Inflammatory macrophage (primary cell): ENCODE data around the gene TLL1.

ENCODE experiments used
- DNase-seq, 2 donors: peaks; one replicate each; pipeline ENCODE4 v3.0.0-alpha.2; 2020 to 2022
- total RNA-seq, 18 experiments: gene quantifications; one replicate each; lab custom pipeline; 2026; ENCODE audit warnings: mixed read lengths in 6 of 18, inconsistent platforms in 2 of 18; lab: John Stamatoyannopoulos, UW

TLL1 gene
- 0 to 0.16 (median 0) reads per million in 18 experiments for total RNA-seq

DNA sequence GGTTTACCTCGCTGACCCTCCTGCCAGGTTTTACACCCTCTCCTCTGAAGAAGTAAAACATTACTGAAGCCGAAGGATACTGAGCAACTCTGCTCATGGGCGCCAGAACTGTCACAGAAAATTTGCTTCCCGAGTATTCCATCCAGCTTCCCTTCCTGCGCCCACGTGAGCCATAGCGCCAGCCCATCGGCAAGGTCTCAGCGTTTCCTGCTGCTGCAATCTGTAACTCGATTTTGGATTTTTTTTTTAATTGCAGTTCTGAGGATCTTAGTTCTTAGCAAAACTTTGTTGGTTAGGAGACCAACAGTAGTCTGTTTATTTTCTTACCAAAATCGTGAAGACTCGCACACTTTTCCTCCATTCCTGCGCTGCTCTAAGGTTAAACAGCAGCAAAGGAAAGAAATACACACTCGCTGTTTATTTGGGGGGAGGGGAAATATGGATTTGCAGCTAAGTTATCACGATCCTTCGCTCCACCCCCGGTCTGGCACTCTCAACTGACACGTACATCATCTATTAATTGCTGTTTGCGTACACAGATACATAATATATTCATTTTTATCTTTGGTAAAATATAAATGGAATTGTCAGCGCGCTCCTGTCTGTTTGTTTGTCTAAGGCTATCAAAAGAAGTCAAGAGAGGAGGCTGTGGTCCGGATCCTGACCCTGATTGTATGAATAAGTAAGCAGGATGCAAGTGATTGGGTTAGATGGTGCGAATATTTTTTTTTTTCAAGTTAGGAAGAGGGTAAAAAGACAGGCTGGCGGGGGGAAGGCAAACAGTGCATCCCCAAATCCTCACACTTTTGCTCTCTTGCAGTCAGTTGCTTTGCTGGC is at the start of gene TLL1:
Gene TLL1 (plus strand): TSS at position 777 of the 837 bp plus-strand sequence. CDS start 668 bp downstream, outside the sequence.
- no peak for DNase-seq

DNA sequence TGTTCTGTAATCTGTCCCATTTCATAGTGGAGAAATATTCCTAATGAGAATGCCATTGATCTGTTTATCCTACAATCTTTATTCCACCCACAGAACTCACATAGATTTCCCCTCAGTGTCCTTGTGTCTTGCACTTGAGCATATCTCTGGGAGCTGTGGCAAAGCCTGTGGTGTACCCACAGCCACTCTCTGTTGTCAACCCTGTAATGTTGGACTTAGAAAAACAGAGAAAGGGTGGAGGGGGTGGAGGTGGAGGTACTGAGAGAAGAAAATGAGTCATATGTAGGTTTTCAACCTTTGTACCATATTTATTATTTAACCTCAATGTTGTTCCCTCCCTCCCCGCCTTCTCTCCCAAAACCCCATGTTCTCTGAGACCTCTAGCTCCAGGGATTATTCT is 46.9 kb upstream of the TLL1 start:
- DNase-seq: no peak

DNA sequence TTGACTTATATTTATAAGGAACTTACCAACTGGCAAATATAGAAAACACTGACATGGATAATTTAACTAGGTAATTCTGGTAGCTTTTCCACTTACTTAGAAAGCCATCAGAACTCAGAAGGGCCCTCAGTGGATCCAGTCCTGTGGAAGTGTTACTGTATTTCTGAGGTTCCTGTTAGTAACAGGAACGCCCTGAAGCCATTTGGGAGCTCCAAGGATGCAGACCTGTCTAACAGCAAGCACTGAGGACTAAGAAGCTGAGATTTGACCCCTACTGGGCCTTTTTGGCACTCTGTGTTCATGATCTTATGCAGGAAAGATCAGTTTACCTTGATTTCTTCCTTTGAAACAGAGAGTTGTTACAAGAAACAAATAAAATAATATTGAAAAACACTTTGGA is 46.0 kb upstream of the TLL1 start:
- no peak for DNase-seq

DNA sequence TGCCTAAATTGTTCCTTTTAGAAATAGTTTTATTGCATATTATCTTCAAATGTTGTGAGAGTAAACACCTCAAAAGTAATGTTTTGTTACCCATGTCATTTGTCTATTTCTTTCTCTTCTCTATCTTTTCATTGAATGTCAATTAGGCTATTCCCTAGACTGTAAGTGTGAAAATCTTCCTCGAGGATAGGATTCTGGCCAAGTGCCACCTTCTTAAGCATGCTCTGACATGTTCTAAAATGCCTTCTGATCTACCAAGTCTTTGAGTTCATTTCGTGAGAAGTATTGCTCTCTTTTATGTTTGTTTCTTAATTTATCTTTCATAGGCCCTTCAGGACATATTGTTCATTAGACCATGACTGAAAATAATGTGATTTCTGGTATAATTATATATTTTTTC is 44.1 kb upstream of the TLL1 start:
- DNase-seq: no peak

DNA sequence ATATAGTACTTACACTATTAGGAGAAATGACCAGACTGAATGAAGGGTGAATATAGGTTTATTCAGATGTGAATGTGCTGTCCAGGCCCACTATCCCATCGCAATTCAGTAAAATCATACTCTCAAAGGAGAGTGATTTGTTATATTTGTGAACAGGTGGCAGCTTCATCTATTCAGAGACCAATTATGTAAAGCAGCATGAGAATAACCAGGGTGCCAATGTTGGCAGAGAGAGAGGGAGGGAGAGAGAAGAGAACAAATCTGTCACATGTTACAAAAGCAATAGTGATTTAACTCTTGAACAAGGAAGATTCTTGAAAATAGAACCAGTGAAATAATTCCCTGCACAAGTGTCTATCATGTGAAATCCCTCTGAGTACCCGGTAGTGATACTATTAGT is 38.9 kb upstream of the TLL1 start:
- DNase-seq: no peak

DNA sequence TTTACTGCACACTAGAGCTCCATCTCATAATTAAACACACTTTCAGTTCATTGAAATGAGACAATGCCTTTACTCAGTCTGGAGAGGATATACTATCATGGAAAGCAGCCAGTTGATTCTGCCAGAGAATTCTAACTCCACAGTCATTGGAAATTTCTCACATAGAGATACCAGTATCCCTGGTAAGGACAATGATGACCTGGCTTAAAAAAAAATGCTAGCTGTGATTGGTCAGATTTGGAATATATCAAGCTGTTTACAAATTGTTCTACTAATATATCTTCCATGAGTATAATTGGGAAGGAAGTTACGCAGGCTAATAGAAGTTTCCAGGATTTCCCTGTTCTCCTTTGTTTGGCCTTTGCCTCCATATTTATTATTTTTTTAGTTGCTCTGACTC is 34.5 kb upstream of the TLL1 start:
- no peak for DNase-seq

DNA sequence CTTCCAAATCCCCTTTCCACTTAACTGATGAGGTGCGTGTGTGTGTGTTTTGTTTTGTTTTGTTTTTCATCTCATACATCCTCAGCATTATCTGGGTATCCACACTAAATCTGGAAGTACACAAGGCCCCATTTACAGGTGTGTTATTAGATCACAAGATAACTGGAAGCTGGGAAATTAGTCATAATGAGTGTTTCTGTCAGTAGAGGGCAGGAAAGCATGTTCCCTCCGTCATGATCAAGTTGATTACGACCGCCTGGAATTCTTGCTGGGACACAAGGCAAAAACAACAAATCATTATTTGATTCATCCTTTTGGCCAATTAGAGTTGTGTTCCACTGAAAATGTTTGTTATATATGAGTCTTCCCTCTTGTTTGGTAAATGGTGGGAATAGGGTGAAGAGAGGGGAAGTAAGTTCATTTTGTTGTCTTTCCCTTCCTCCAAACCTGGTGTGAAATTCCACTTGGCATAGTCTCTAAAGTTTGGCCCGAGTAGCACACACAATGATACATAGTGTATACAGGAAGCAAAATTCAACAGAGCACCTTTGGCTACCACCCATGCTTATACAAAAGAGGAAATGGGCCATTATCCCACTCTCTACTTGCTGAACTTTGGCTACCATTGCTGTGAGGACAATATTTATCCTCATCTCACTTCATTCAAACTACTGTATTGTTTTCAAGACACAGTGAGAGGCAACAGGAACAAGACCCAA is 33.3 kb upstream of the TLL1 start:
- no peak for DNase-seq

DNA sequence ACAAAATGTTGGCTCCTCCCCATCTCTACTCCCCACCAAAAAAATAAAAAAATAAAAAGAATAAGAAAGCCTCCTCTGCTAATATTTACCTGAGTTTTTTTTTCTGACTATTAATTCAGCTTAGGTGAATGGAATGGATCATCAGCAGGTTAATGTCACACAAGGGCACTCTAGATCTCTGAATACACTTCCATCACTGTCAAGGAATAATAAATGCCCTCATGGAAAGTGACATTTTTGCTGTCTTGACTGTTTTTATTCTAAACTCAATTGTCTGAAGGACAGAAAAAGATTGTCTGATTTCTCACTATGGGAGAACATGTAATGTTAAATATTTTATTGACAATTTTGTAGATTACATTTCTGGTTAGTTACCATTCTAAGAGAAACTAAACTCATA is 30.4 kb upstream of the TLL1 start:
- DNase-seq: no peak

DNA sequence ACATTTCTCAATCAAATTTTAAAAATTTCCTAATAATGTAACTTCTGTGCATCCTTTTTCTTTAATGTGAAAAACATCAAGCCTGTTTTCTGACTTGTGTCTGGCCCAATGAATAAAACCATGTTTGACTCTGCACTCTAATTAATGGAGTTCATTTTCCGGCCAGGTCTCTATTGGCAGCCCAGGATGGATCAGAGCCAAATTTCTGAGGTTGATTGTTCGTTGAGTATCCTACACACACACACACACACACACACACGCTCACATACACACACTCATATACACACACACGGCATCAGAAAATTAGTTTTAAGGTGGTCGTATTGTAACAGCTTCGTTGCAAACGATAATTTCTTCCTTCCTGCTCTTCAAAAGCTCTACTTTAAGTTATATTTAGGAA is 28.9 kb upstream of the TLL1 start:
- DNase-seq: no peak

DNA sequence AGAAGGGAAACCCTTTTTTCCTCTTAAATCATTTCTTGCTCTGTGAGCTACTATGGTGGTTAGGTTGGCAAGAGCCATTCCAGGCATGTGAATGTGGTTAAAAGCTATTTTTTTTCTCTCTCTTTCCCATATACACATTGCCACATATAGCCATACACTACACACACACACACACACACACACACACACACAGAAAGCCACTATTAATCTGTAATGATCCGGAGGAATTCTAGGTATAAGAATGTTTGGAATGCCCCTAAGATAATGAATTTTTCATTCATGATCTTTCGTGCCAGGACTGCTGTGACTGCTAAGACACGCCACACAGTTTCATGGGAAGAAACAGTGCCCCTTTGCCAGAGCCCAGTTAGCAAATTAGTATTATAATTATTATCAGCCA is 21.8 kb upstream of the TLL1 start:
- no peak for DNase-seq

DNA sequence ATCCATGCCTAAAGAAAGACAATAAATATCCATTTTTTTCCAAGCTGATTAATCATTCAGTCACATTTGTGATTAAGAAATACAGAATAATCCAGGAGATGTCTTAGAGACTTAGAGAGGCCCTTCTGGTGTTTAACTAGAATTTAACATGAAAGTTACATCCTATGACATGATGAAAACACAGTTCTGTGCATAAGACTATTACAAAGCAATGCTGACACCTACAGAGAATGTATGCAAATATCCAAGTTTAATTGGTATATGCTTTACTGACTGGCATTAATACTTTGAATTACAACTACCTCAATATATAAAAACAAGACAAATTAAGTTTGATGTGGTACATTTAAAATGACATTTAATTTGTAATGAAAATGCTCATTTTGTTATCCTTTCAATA is 17.8 kb upstream of the TLL1 start:
- DNase-seq: no peak

DNA sequence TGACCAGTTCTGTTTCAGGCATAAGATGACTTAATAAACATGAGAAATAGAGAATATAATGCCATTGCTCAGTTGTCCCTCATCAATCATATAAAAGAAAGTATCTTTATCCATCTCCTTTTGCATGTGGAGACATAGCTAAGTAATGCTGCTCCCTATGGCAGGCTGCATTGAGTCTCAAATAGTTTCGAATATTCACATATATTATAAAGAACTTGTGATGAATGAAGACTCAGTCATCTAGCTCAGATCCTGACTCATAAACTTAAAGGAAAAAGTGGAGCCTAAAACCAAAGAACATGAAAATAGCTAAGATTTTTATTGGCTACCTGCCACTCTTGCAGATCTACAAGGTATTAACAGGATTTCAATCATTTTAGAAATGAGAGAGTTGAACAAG is 11.7 kb upstream of the TLL1 start:
- DNase-seq: no peak

DNA sequence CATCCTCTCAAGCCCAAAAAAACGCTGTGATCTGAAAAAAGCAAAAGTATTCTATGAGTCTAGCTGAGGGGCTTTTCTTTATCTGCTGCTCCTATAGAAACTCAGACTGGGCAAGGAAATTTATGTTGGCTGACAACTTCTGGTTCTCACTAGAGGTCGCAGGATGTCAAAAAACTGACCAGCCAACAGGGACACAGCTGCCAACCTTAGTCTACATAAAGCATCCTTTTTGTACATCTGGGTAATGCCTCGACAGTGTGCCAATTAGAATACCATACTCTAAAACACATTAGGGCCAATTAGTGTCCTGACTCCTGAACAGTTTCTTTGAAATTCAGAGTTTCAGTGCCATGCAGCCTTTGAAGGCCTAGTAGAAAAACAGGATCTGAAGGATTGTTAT is 8.8 kb upstream of the TLL1 start:
- no peak for DNase-seq

DNA sequence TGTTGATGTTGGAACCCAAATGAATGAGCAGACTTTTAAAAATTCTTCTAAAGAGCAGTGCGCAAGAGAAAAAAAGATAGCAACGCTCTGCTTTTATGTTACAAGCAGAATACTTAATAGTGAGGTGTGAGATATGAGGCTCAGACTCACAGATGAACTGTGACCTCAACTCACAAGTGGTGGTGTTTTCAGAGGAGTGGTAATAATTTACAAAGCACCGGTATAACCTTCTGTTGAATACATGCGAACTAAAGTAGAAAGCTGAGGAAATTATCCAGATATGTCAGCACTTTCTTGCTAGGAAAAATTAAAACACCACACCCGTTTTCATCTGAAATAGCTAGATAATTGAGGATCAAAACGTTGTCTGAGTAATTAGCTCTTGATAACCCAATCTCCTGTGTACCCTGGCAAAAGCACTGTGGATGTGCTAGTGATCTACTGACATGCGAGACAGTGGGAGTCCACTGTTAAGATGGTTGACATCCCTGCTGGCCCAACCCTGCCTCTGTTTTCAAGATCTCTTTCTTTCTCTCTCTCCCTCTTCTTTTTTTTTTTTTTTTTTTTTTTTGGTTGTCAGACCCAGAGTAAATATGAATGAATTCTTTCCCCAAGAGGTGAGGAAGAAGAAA is 6.9 kb upstream of the TLL1 start:
- no peak for DNase-seq

DNA sequence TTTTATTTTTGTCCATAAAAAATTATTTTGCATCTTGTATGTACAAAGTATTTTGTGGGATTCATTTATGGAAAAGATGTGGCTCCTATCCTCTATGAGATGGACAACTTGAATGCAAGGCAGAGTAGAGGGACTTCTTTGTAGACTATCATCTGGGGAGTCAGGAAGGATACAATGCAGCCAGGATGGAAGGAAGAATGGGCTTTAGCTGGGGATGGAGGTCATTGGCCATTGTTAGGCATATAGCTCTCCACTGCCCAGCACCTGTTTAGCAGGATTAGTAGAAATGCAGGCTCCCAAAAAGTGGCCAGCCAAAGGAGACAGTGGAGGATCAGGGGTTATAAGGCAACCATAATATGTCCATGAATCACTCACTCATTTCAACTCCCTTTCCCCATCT is 5.1 kb upstream of the TLL1 start:
- no peak for DNase-seq

DNA sequence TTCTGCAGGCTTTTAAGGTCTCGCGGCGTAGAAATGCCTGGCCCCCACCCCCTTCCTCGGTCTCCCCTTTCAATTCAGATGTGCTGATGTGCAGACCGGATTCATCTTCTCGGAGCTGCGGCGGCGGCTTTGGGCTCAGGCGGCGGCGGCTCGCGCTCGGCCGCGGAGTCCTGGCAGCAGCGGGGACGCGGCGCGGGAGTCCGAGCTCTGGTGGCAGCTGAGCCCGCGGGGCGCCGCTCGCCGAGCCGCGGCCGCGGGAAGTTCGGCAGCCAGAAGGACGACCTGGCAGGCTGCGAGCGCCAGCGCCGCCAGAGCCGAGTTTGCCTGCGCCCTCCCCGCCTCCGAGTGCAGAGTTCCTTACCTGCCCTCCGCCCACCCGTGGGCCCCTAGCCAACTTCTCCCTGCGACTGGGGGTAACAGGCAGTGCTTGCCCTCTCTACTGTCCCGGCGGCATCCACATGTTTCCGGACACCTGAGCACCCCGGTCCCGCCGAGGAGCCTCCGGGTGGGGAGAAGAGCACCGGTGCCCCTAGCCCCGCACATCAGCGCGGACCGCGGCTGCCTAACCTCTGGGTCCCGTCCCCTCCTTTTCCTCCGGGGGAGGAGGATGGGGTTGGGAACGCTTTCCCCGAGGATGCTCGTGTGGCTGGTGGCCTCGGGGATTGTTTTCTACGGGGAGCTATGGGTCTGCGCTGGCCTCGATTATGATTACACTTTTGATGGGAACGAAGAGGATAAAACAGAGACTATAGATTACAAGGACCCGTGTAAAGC is 448 bp downstream of the TLL1 start:
- DNase-seq: no peak

DNA sequence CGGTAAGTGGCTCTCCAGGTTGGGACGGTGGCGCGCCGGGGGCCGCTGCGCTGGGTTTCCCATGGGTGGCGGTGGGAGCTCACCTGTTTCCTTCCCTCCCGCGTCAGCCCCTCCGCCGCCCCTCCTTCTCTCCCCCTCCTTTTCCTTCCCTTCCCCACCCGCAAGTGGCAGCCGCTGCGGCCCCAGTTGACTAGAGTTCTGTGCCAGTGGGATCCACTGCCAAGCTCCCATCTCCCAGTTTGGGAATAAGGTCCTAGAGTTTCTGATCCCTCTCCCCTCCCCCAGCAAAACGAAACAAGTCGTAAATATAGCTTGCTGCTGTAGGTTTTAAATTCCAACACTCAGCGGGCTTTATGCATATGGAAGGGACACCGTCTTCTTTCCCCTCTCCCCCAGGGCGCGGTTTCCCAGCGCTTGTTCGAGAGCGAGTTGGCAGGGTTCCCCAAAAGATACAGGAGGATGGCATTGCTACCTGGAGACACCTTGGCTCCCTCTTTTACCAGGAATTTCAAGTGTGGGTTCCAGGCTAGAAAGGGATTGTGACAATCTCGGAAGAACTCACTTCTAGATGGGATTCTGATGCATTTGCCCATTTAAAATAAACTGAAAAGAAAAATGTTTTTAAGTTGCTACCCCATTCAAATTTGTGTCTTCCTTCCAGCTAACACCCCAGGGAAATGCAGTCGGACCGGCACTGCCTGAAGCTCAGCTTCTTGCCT is 1.2 kb downstream of the TLL1 start:
- DNase-seq: no peak

DNA sequence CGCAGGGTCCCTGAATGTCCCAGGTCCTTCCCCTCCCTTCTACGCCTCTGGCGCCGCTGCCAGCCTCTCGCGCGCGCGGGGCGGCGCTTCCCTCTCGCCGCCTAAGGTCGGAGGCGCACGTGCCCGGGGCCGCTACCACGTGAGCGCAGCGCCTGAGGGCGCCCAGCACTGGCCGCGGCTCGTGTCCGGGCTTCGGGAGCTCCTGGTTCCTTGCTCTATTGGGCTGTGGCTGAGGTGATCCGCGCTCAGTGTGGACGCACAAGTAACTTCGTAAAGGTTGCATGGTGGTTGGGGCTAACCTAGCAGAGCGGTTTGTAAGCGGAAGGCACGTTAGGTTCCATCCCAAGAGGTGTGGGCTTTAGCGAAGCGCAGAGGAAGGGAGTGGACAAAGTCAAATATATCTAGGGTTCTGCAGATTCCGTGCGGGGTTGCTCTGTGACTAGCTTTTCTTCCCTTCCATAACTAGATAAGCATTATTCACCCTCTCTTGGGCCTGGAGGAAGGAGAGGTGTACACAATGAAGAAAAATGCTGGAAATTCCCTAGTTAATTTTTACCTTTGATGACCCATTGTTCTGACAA is 1.8 kb downstream of the TLL1 start:
- DNase-seq: no peak

DNA sequence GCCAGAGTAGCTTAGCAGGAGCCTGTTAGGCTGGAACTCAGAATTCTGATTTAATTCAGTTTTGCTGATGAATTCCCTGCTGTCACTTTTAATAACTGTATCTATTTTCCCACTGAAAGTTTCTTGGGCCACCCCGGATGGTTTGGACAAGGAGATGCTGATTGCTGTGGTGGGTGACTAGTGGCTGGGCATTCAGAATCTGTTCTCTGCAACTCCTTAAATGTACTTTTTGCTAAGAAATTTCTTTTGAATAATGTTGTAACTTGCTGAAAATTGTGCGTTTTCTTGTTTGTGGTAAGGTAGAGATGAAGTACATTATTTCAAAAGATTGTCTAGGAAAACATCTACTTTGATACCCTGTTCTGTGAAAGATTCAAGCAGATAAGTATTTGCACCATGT is 2.4 kb downstream of the TLL1 start:
- no peak for DNase-seq

DNA sequence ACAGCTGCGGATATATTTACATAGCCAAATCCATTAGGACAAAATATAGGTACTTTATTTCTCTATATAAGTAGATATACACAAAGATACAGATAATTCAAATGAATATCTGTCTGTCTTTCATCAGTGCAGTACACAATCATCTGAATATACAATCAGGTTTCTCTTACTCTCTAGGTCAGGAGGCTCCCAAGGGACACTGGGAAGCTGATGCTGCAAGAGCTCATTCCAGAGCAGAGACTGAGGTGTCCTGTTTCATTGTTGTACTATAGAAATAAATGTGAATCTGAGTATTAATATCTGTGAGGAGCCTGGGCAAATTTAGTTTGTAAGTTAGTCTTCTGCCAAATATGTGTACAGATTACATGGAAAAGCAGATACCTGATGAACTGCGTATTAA is 4.2 kb downstream of the TLL1 start:
- DNase-seq: no peak

DNA sequence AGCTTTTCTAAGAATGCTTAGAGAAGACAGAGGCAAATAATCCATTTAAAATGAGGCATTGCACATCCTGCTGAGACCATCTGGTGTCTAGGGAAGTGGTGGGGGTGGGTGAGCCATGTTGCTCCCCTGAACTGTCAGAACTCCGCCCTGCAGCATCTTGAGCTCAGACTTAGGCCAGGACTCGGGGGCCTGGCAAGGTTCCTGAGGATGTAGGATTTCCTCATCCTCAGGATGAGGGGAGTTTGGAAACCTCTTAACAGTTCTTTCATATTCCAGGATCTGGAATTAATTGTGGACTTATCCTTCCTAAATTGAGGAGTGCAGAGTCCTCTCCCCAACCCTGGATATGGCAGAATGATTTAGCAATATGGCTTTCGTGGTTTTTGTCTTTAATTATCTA is 6.6 kb downstream of the TLL1 start:
- DNase-seq: no peak

DNA sequence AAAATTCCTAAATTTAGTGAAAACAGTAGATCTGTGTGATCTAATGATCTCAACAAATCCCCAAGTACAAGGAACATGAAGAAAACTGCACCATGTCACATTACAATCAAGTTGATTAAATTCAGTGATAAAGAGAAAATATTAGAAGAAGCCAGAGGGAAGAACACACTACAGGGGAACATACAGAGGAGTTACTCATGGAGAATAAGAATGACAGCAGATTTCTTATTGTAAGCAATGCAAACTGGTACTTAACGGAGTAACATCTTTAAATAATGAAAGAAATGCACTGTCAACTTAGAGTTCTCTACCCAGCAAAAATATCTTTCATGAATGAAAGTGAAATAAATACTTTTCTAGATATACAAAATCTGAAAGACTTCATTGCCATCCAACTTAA is 21.1 kb downstream of the TLL1 start:
- no peak for DNase-seq
